PFSK-1 (cell line): ENCODE measurements around the gene MYO3A.

ENCODE experiments used
- FOXP2 ChIP-seq: optimal IDR thresholded peaks from 2 replicates; pipeline ENCODE3; 2011; ENCODE audit warnings: borderline replicate concordance, control low read depth, inconsistent platforms; ENCODE audit not compliant: insufficient read depth; ENCODE audit errors: extremely low read length, extremely low read depth
- POLR2AphosphoS5 ChIP-seq: IDR thresholded peaks from 2 replicates; pipeline ENCODE4 v1.6.1; 2012; ENCODE audit warnings: low read depth, mild to moderate bottlenecking, control low read depth, low read length, moderate library complexity
- REST ChIP-seq, 2 experiments: IDR thresholded peaks; 2 replicates each; pipeline versions ENCODE4 v1.6.1 to v1.8.0; 2011 to 2012; ENCODE audit warnings: low read depth in 2 of 2, low read length in 2 of 2, control low read depth in 1 of 2, inconsistent platforms in 1 of 2, mild to moderate bottlenecking in 1 of 2, moderate library complexity in 1 of 2; ENCODE audit not compliant: insufficient read depth in 1 of 2
- SIN3A ChIP-seq: IDR thresholded peaks from 2 replicates; pipeline ENCODE4 v1.6.1; 2012; ENCODE audit warnings: mild to moderate bottlenecking, low read length, moderate library complexity, borderline replicate concordance; ENCODE audit not compliant: insufficient read depth
- TAF1 ChIP-seq: IDR thresholded peaks from 2 replicates; pipeline ENCODE4 v1.6.1; 2012; ENCODE audit warnings: low read length, control low read depth, borderline replicate concordance; ENCODE audit not compliant: insufficient read depth

Gene MYO3A

DNA sequence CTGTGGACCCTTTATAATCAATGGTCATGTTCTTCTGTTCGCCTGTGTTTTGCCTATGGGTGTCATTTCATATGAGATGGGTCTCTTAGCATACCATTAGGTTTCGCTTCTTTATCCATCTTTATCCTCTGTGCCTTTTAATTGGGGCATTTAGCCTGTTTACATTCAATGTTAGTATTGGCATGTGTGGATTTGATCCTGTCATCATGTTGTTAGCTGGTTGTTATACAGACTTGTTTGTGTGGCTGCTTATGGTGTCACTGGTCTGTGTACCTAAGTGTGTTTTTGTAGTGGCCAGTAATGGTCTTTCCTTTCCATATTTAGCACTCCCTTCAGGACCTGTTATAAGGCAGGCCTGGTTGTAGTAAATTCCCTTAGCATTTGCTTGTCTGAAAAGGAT is 90.3 kb downstream of the MYO3A start:
- no peak for TF ChIP-seq SIN3A
- TF ChIP-seq REST (IDR thresholded peaks at IDR 0.05; ENCODE audit: insufficient read depth in 1 of 2, low read depth in 2 of 2, low read length in 2 of 2) = no peak
- no peak for TF ChIP-seq POLR2AphosphoS5

DNA sequence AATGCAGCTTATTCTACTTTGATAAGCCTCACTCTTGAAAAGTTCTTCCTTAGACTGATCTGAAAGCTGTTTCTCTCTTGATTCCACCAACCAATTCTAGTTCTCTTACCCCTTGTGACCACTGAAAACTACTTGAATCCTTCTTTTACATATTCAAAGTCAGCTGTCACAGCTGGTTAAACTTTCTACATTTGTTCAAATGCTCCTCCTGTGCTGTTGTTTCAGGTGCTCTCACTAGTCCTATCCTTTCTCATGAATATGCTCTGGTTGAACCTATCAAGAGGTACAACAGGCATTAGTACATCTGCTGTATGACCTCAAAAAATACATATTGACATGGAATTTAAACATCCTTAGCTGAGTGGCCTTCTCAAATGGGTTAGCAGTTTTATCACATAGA is 91.5 kb downstream of the MYO3A start:
- TF ChIP-seq FOXP2 = no peak

DNA sequence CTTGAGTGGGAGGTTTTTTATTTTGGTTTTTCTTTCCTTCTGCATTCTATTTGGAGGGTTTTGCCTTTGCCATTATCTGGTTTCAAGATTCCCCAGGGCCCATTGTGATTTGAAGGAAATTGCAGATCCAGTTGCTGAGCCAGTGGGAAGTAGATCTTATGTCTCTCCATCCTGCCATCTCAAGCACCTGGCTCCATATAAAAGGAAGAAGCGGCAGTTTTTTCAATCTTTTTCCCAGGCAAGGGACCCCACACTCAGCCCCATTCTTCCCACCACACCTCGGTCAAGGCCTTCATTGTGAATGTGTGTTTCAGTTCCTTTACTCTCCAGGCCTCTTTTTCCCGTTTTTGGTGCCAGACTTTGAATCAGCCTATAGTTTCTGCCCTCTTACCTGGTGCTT is 95.8 kb downstream of the MYO3A start:
- TF ChIP-seq POLR2AphosphoS5 (no peak), TAF1 (no peak), SIN3A (no peak), REST (IDR thresholded peaks at IDR 0.05; ENCODE audit: insufficient read depth in 1 of 2, low read depth in 2 of 2, low read length in 2 of 2) (no peak), FOXP2 (no peak)

- TF ChIP-seq FOXP2 = no peak
- TF ChIP-seq SIN3A = no peak
- TF ChIP-seq REST (IDR thresholded peaks at IDR 0.05; ENCODE audit: insufficient read depth in 1 of 2, low read depth in 2 of 2, low read length in 2 of 2) = no peak
- TF ChIP-seq TAF1 = no peak
Measured at GRCh38 chr10:26031300-26031699, 97.3 kb downstream of the MYO3A start.

- TF ChIP-seq SIN3A = no peak
- TF ChIP-seq FOXP2 = no peak
- no peak for TF ChIP-seq TAF1
- TF ChIP-seq REST (IDR thresholded peaks at IDR 0.05; ENCODE audit: insufficient read depth in 1 of 2, low read depth in 2 of 2, low read length in 2 of 2) = no peak
- TF ChIP-seq POLR2AphosphoS5 = no peak
Measured at GRCh38 chr10:26043469-26043868, 109.4 kb downstream of the MYO3A start.
